ENCODE measurements around the gene IL34. TPM values are rescaled to one million over a fixed set of nuclear protein-coding genes. Genes with fewer than 3 reads are reported as not detected.
A peak's percentile ranks its signal among the peaks of the same experiment; 100 is the strongest.

IL34 gene
- total RNA-seq, 6 experiments from 2014 or later: 0.09 TPM; not detected in 4

- no peak for TF ChIP-seq CTCF (IDR thresholded peaks at IDR 0.05)
- H3K36me3 Mint-ChIP-seq (ENCODE audit: low read depth): no peaks in the 10 kb centered on the region
- no peaks in the 10 kb centered on the region for H3K9me3 Mint-ChIP-seq
- H3K27me3 Mint-ChIP-seq (ENCODE audit: insufficient read depth): peaks cover 3% of the 10 kb centered on the region
- peaks cover 41% of the 10 kb centered on the region for H3K4me1 Mint-ChIP-seq (ENCODE audit: low read depth)
- peak overlapping the region; percentile 77 for H3K27ac Mint-ChIP-seq
- H3K4me3 Mint-ChIP-seq: peak overlapping the region; percentile 90
- DNase-seq: no peak
Observed at GRCh38 chr16:70685061-70685937, 38.9 kb downstream of the IL34 start.

GRCh38 chr16:70685938-70686375 is 39.6 kb downstream of the IL34 start, which contains the start of gene MTSS2:
Gene MTSS2, minus strand, starts transcription at chr16:70686053. Its CDS starts 262 bp downstream, at chr16:70685791.
- H3K4me1 Mint-ChIP-seq (ENCODE audit: low read depth): peaks cover 46% of the 10 kb centered on the region
- no peak for TF ChIP-seq CTCF (IDR thresholded peaks at IDR 0.05)
- DNase-seq: peak; percentile 73
- H3K27ac Mint-ChIP-seq: peak within 1 kb of the TSS; percentile 91
- H3K36me3 Mint-ChIP-seq (ENCODE audit: low read depth): no peaks in the 10 kb centered on the region
- peak within 1 kb of the TSS; percentile 90 for H3K4me3 Mint-ChIP-seq
- H3K27me3 Mint-ChIP-seq (ENCODE audit: insufficient read depth): peaks cover 8% of the 10 kb centered on the region
- no peaks in the 10 kb centered on the region for H3K9me3 Mint-ChIP-seq

- peak overlapping the region; percentile 91 for H3K27ac Mint-ChIP-seq
- peaks cover 8% of the 10 kb centered on the region for H3K27me3 Mint-ChIP-seq (ENCODE audit: insufficient read depth)
- DNase-seq: no peak
Observed at GRCh38 chr16:70686376-70687101, 40.2 kb downstream of the IL34 start.

GRCh38 chr16:70687102-70687511 is 40.7 kb downstream of the IL34 start:
- Mint-ChIP-seq H3K4me3 (peak overlapping the region; percentile 71), H3K9me3 (no peaks in the 10 kb centered on the region), H3K4me1 (ENCODE audit: low read depth) (peaks cover 57% of the 10 kb centered on the region), H3K27ac (peak overlapping the region; percentile 91), H3K27me3 (ENCODE audit: insufficient read depth) (peaks cover 8% of the 10 kb centered on the region), H3K36me3 (ENCODE audit: low read depth) (no peaks in the 10 kb centered on the region)
- no peak for DNase-seq
- TF ChIP-seq CTCF (IDR thresholded peaks at IDR 0.05): no peak

More at GRCh38 chr16:70686376-70687101, 40.2 kb downstream of the IL34 start:
- TF ChIP-seq CTCF (IDR thresholded peaks at IDR 0.05): no peak
- Mint-ChIP-seq H3K4me1 (ENCODE audit: low read depth) (peaks cover 52% of the 10 kb centered on the region), H3K9me3 (no peaks in the 10 kb centered on the region), H3K4me3 (peak overlapping the region; percentile 71), H3K36me3 (ENCODE audit: low read depth) (no peaks in the 10 kb centered on the region)

- H3K27me3 Mint-ChIP-seq (ENCODE audit: insufficient read depth): peaks cover 7% of the 10 kb centered on the region
- H3K36me3 Mint-ChIP-seq (ENCODE audit: low read depth): no peaks in the 10 kb centered on the region
- peaks cover 54% of the 10 kb centered on the region for H3K4me1 Mint-ChIP-seq (ENCODE audit: low read depth)
- H3K27ac Mint-ChIP-seq: peak overlapping the region; percentile 91
- no peaks in the 10 kb centered on the region for H3K9me3 Mint-ChIP-seq
- H3K4me3 Mint-ChIP-seq: peak overlapping the region; percentile 31
- no peak for DNase-seq
- no peak for TF ChIP-seq CTCF (IDR thresholded peaks at IDR 0.05)
Observed at GRCh38 chr16:70687671-70688245, 41.4 kb downstream of the IL34 start.
